SK-N-DZ (cell line): Measurements from ENCODE around the gene CRISPLD2.
A peak's percentile ranks its signal among the peaks of the same experiment; 100 is the strongest.
"Not testable (repeated sequence)": the region's sequence is repeated elsewhere in the genome, so short reads cannot be mapped to it uniquely, and the experiment has no call there.

Experiments
- DNase-seq: peaks from one replicate; pipeline ENCODE4 v3.0.0-alpha.2; 2015; ENCODE audit warnings: low spot score

The CRISPLD2 gene

GRCh38 chr16:84821728-84822689 lies 2.2 kb downstream of the CRISPLD2 start:
- DNase-seq = no peak

DNA sequence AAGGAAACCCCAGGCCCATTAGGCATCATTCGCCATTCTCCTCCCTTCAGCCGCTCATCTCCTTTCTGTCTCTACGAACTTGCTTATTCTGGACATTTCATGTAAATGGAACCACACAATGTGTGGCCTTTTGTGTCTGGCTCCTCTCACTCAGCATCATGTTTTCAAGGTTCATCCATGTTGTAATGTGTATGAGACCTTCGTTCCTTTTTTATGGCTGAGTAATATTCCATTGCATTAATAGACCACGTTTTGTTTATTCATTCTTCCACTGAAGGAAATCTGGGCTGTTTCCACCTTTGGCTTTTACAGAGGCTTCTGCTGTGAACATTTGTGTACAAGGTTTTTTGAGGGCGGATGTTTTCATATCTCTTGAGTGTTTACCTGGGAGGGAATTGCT lies 3.2 kb downstream of the CRISPLD2 start:
- DNase-seq = no peak

GRCh38 chr16:84823484-84823883 lies 3.7 kb downstream of the CRISPLD2 start:
- DNase-seq = no peak

GRCh38 chr16:84823926-84824325 lies 4.1 kb downstream of the CRISPLD2 start:
- DNase-seq = no peak

DNA sequence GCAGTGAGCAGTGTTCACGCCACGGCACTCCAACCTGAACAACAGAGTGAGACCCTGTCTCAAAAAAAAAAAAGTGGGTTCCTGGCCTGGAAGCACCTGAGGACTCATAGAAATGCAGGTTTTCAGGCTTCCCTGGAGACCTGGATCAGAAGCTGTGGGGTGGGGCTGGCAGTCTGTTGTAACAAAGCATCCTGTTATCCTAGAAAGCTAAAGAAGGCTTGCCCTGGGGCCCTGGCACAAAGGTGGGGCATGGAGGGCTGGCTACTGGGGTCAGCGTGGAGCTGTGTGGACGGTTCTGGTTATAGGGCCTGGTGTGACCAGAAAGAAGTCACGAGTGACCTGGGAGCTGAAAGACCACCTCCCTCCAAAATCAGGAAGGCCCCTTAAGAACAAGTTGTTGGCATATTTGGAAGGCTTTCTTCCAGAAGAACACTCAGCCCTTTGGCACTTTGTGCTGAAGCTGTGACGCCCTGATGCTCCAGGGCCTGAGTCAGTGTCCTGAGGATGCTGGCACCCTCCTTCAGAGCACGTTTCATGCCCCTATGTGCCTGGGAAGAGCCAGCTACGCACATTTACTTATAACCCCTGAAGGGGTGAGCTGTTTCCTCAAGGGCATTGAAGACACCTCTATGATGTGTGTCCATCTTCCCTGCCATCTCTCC lies 6.2 kb downstream of the CRISPLD2 start:
- no peak for DNase-seq

GRCh38 chr16:84826558-84826941 lies 6.8 kb downstream of the CRISPLD2 start:
- peak; percentile 56 for DNase-seq

DNA sequence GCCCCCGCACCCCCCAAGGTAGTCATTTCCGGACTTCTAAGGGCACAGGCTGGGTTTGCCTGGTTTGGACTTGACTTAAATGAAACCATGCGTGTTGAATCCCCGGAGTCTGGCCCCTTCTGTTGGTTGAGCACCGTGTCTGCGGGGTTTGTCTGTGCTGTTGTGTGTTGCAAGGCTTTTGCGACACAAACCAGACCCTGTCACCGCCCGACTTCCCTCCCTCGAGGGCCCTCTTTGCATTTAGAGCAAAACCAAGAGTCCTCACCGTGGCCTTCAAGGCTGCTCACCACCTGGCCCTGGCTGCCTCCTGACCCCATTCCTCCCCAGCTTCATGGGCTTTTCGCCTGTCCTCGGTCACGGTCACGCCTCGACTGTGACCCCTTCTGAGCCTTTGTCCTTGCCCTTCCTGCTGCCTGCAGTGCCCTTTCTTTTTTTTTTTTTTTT lies 7.4 kb downstream of the CRISPLD2 start:
- peak; percentile 81 for DNase-seq

DNA sequence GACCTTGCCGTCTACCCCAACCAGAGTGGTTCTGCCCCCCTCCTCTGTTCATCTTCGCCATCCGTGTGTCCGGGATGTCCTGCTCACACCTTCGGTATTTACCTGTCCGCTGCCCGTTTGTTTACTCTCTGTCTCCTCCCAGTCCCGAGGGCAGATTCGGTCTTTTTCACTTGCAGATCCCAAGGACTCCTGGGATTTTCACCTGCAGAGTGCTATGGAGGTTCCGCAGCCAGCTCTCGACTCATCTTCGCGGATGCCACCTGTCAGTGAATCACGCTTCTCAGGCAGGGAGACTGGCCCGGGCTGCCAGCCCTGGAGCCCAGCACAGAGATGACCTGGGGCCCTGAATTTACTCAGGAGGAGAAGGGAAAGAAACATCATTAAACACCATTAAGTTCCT lies 8.1 kb downstream of the CRISPLD2 start:
- DNase-seq = no peak

DNA sequence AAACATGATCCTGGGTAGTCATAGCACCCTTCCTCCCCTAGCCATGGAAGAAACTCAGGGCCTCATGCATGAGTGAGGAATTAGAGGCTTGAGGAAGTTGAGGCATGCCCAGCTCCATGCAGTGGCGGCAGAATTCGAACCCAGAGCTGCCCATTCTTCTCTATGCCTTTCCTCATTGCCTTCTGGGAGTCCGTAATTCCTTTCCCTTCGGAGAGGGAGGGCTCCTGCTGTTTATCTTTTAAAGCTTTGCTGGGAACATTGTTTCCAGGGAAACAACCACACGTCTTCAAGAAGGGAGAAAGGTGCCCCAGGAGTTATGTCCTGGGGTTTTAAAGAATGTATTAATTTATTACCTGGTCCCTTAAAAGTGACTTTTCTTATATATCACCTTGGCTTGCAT lies 8.5 kb downstream of the CRISPLD2 start:
- no peak for DNase-seq

DNA sequence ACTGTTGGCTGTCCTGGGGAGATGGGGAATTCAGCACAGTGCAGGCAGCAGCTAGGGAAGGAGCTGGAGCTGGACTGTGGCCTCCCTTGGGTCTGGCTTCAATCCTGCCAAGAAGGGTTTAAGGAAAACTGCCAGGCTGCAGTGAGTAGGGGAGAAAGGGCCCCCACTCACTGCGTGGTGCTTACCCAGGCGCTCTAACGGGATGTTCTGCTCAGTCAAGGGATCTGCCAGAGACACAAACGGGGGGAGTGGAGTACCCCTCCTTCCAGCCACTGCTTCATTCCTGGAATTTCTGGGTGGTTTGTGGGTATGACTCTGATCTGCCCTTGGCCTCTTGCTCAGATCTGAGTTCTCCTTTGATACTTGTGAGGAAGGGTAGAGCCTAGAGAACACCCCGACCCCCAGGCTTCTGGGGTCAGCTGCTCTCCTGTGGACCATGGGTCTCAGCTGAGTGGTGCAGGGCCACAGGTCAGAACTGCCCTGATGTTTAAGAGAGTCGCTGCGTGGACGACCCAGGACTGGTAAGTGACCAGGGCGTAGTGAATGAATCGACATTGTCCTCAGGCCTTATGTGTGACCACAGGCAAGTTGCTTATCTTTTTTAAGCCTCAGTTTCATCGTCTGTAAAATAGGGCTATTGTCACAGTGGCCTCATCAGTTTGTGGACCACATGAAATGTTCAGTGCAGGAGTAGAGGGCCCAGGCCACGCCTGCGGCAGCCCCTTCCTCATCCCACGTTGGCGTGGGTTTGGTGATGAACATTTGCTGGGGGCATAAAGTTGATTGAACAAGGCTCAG lies 9.6 kb downstream of the CRISPLD2 start:
- no peak for DNase-seq

DNA sequence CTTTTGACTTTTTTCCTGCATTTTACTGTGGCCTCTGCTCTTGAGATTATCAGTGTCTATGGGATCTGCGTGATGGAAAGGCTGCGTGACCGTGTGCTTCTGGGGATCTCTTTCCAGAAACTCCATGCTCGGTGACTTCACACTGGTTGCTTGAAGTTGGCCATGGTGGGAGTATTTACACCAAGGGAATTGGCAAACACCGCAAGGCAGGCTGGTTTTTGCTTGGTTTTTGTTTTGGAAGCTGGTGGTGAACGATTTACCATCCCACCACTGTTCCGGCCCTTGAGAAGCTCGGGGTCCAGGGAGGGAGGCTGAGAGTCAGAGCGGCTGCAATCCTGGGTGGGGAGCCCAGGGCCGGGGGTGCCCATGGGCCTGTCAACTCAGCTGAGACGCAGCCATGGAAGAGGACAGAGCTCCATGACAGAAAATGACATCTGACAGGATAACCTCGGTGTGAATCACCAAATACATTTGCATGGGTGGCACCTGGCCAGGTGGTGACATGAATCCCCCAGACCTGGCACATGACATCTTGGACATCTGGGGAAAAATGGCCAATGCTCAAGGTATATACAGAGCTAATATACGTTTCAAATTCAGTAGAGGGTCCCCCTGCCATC lies 11.1 kb downstream of the CRISPLD2 start:
- no peak for DNase-seq

- DNase-seq = not testable (repeated sequence)
Measured at GRCh38 chr16:84831728-84832127, 11.9 kb downstream of the CRISPLD2 start.

DNA sequence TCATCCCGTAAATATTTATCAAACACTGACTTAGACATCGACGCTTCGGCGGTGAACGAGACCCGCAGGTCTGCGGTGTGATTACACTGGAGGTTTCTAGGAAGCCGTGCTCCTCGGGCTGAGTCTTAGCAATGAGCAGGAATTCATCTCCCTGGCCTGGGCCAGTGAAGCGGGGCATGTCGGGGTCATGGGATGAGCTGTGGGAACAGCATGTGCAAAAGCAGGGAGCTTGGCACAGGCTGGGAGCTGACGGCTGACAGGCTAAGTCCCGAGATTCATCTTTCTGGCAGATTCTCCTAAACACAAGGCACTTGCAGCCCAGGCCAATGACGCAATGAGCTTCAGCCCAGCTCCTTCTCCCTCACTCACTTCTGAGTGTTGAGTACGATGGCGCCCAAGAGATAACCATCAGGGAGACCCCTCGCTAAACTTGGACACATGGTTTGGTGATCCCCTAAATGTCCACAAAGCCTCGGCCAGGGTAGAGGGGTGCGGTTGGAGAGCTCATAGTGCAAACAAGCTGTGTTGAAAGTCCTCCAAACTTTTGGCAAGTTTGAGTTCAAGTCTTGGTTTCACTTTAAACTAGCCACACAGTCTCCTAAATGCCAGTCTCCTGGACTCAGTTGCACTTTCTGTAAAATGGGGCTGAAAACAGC lies 12.8 kb downstream of the CRISPLD2 start:
- no peak for DNase-seq

- DNase-seq = no peak
Measured at GRCh38 chr16:84833144-84833500, 13.3 kb downstream of the CRISPLD2 start.

- no peak for DNase-seq
Measured at GRCh38 chr16:84833542-84834402, 14.0 kb downstream of the CRISPLD2 start.

DNA sequence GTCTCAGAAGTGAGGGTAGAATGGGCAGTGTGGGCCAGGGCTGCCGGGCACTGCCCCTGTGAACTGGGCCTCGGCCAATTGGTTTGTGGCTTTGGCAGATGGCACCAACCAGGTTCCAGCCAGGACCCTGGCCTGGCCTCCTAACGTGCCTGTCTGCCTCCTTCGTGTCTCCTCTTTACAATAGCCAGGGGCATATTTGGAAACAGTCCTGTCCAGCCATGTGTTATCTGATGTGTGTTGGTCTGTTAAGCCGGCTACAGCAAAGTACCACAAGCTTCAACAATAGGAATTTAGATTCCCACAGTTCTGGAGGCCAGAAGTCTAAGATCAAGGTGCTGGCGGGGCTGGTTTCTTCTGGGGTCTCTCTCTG lies 14.6 kb downstream of the CRISPLD2 start:
- DNase-seq = no peak

DNA sequence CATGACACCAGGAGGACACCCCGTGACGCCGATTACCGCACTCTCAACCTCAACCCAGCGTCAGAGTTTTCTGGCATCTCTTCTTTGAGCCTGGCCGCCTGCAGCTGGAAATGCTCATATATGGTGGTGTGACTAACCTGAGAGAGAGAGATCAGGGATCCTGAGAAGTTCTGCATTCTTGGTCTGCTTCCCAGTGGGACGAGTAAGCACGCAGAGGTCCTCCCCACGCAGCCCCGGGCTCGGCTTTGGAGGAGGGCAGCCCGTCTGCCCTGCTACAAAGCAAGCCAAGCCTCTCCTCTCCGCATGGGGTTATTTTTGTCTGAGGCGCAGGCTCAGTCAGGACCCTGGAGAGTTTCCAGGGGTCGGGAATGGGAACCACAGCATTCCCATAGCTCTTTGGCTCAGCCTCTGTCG lies 16.5 kb downstream of the CRISPLD2 start:
- DNase-seq = no peak

- DNase-seq = no peak
Measured at GRCh38 chr16:84836967-84837366, 17.2 kb downstream of the CRISPLD2 start.

- no peak for DNase-seq
Measured at GRCh38 chr16:84838383-84838948, 18.7 kb downstream of the CRISPLD2 start.

DNA sequence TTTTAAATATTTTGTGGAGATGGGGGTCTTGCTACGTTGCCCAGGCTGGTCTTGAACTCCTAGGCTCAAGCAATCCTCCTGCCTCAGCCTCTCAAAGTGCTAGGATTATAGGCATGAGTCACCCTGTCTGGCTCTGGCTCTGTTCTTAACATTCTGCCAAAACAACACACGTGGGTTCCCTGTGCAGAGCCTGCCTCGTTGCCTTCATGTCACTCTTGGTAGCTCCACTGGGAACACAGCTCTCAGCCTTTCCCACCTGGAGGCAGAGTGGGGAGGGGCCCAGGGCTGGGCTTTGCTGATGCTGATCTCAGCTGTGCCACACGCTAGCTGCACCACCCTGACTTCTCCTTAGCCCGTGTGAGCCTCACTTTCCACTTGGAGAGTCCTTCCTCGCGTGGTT lies 19.3 kb downstream of the CRISPLD2 start:
- DNase-seq = no peak
